Activated CD4-positive, alpha-beta T cell treated with anti-CD3 and anti-CD28 coated beads, Interleukin-2, amount 10 ng/mL, durations not matched to agents 7 days and 5 days (primary cell): ENCODE results near the gene TBL1X. TPM values are rescaled to one million over a fixed set of nuclear protein-coding genes. Genes with fewer than 3 reads are reported as not detected.
"Not testable (repeated sequence)": the region's sequence is repeated elsewhere in the genome, so short reads cannot be mapped to it uniquely, and the experiment has no call there.

ENCODE experiments used
- CTCF ChIA-PET: fragments of 350-600 bp; sonication (Branson Sonifier 250); formaldehyde crosslinking; loops from one replicate; lab custom pipeline; 2021; ENCODE audit warnings: antibody characterized with exemption; lab: Charles Lee
- POLR2A ChIA-PET: fragments of 350-600 bp; sonication (Branson Sonifier 250); formaldehyde crosslinking; loops from one replicate; lab custom pipeline; 2021; ENCODE audit warnings: antibody characterized with exemption; lab: Charles Lee
- DNase-seq: peaks from one replicate; pipeline ENCODE4 v3.0.0-alpha.2; 2020
- H3K27ac Mint-ChIP-seq: one replicate; pipeline ENCODE4 v1.8.0; 2021; ENCODE audit warnings: mild to moderate bottlenecking, moderate library complexity, mixed read lengths
- H3K27me3 Mint-ChIP-seq: one replicate; pipeline ENCODE4 v1.8.0; 2021; ENCODE audit warnings: mixed read lengths
- H3K36me3 Mint-ChIP-seq: one replicate; pipeline ENCODE4 v1.8.0; 2021; ENCODE audit warnings: low read depth, mixed read lengths
- H3K4me1 Mint-ChIP-seq: one replicate; pipeline ENCODE4 v1.8.0; 2021; ENCODE audit warnings: mixed read lengths
- H3K4me3 Mint-ChIP-seq: one replicate; pipeline ENCODE4 v1.8.0; 2021; ENCODE audit warnings: mild to moderate bottlenecking, moderate library complexity, mixed read lengths
- H3K9me3 Mint-ChIP-seq: one replicate; pipeline ENCODE4 v1.8.0; 2021; ENCODE audit warnings: mixed read lengths
- total RNA-seq, 2 experiments: library from RNA; stranded (reverse); gene quantifications; one replicate each; pipeline ENCODE4 v1.2.3, GENCODE V29; 2021

Gene TBL1X
- total RNA-seq, 2 experiments from 2014 or later = 21.2 to 23.6 TPM

- no peaks in the 10 kb centered on the region for H3K9me3 Mint-ChIP-seq
- POLR2A ChIA-PET = no interaction called here
- no peaks in the 10 kb centered on the region for H3K36me3 Mint-ChIP-seq
- peaks cover 15% of the 10 kb centered on the region for H3K27me3 Mint-ChIP-seq
- no peak overlapping the region for H3K27ac Mint-ChIP-seq
- CTCF ChIA-PET = no interaction called here
- DNase-seq = no peak
- peaks cover 3% of the 10 kb centered on the region for H3K4me1 Mint-ChIP-seq
- H3K4me3 Mint-ChIP-seq = no peak overlapping the region
Observed at GRCh38 chrX:9767375-9767774, 302.5 kb downstream of the TBL1X start.

DNA sequence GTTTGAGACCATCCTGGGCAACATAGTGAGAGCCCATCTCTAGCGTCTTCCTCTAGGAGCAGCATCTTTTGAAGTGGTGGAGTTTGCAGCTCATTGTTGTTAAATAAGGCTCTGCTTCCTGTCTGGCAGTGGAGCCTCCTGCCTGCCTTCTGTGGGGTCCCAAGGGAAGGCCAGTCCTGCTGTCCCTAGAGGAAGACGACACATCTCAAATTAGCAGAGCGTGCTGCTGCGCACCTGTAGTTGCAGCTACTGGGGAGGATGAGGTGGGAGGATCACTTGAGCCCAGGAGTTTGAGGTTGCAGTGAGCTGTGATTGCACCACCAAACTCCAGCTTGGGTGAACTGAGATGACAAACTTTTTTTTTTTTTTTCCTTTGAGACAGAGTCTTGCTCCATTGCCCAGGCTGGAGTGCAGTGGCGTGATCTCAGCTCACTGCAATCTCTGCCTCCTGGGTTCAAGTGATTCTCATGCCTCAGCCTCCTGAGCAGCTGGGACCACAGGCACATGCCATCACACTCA lies 303.5 kb downstream of the TBL1X start:
- ChIA-PET POLR2A (interaction anchor here (0.6 kb wide), 1 partner anchor 220 kb away, joined by 4 read pairs; no protein-coding TSS in a partner anchor), CTCF (interaction anchor here (0.6 kb wide), 2 partner anchors 97 to 286 kb away, joined by 3 read pairs; no protein-coding TSS in a partner anchor)
- not testable (repeated sequence) for H3K27ac Mint-ChIP-seq, H3K36me3 Mint-ChIP-seq, H3K9me3 Mint-ChIP-seq, DNase-seq, H3K4me3 Mint-ChIP-seq, H3K4me1 Mint-ChIP-seq
- H3K27me3 Mint-ChIP-seq = peaks cover 16% of the 10 kb centered on the region

DNA sequence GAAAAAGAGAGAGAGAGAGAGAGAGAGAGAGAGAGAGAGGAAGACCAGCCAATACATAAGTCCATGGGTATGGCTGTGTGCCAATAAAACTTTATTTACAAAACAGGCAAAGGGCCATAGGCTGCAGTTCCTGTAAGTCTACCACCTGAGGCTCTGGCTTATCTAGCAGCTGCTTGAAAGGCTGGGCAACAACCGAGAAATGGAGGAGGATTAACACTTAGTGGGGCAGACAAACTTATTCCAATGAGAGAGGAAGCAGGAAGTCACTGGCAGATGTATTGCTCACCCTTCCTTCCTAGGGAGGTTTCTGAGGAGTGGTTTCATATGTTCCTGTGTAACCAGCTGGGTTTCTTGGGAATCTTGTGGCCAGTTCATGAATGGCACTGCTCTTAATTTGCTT lies 305.5 kb downstream of the TBL1X start:
- Mint-ChIP-seq H3K27ac (no peak overlapping the region), H3K9me3 (no peaks in the 10 kb centered on the region), H3K27me3 (peaks cover 16% of the 10 kb centered on the region), H3K4me3 (no peak overlapping the region), H3K36me3 (no peaks in the 10 kb centered on the region), H3K4me1 (peaks cover 3% of the 10 kb centered on the region)
- no peak for DNase-seq
- ChIA-PET POLR2A (no interaction called here), CTCF (no interaction called here)

DNA sequence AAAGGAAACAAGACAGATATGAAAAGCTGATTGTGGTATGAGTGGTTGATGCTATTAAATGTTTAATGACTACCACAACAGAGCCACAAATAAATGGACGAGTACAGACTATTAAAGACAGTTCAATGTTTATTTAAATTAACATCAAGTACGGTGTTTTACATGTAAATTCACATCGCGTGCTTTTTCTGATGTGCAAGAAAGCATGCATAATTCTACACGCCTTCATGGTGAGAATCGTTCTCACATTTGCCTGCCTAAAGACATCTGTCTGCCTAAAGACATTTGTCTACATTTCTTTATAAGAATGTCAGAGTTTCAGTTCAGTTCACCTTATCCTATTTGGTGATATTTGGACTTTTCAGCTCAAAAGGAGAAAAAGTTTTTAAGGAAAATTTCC lies 308.1 kb downstream of the TBL1X start:
- no peaks in the 10 kb centered on the region for H3K9me3 Mint-ChIP-seq
- H3K27me3 Mint-ChIP-seq = peaks cover 20% of the 10 kb centered on the region
- no peak overlapping the region for H3K27ac Mint-ChIP-seq
- DNase-seq = no peak
- no peaks in the 10 kb centered on the region for H3K36me3 Mint-ChIP-seq
- CTCF ChIA-PET = interaction anchor here (0.6 to 0.8 kb wide), 2 partner anchors 32 to 804 kb away, joined by 3 read pairs; no protein-coding TSS in a partner anchor
- H3K4me3 Mint-ChIP-seq = no peak overlapping the region
- H3K4me1 Mint-ChIP-seq = peaks cover under 1% of the 10 kb centered on the region
- POLR2A ChIA-PET = no interaction called here

DNA sequence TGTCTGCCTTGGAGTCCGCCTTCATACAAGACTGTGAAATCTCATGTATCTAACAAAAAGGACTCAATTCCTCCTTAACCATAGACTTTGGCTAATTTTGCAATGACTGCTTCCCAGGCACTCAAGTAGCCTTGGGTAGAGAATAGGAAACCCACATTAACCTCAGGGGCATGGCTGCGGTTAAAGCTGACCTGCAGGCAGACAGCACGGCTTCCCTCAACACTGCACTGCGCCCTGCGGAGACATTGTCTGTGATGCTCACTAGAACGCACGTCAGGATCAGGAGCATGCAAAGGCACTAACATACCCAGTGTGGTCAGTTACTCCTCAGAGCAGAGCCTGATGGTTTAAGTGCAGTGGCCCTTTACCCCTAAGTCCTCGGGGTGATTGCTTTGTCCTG lies 311.1 kb downstream of the TBL1X start:
- Mint-ChIP-seq H3K27me3 (peaks cover 16% of the 10 kb centered on the region), H3K4me1 (no peaks in the 10 kb centered on the region), H3K4me3 (no peak overlapping the region), H3K9me3 (no peaks in the 10 kb centered on the region), H3K27ac (no peak overlapping the region), H3K36me3 (no peaks in the 10 kb centered on the region)
- DNase-seq = no peak
- ChIA-PET CTCF (no interaction called here), POLR2A (no interaction called here)

- peaks cover 19% of the 10 kb centered on the region for H3K27me3 Mint-ChIP-seq
Observed at GRCh38 chrX:9781941-9782340, 317.1 kb downstream of the TBL1X start.

DNA sequence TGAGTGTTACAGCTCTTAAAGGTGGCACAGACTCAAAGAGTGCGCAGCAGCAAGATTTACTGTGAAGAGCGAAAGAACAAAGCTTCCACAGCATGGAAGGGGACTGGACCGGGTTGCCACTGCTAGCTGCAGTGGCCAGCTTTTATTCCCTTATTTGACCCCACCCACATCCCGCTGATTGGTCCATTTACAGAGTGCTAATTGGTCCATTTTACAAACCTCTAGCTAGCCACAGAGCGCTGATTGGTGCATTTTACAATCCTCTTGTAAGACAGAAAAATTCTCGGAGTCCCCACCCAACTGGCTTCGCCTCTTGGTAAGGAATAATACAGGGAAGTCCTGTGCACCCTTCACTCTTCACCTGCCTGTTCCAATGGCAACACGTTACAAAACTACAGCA lies 319.5 kb downstream of the TBL1X start:
- POLR2A ChIA-PET = no interaction called here
- Mint-ChIP-seq H3K27me3 (peaks cover 38% of the 10 kb centered on the region), H3K36me3 (no peaks in the 10 kb centered on the region), H3K4me1 (no peaks in the 10 kb centered on the region), H3K27ac (no peak overlapping the region), H3K4me3 (no peak overlapping the region), H3K9me3 (no peaks in the 10 kb centered on the region)
- no peak for DNase-seq
- CTCF ChIA-PET = no interaction called here

More at GRCh38 chrX:9781941-9782340, 317.1 kb downstream of the TBL1X start:
- no peak for DNase-seq
- Mint-ChIP-seq H3K36me3 (no peaks in the 10 kb centered on the region), H3K27ac (no peak overlapping the region), H3K4me3 (no peak overlapping the region), H3K4me1 (no peaks in the 10 kb centered on the region), H3K9me3 (no peaks in the 10 kb centered on the region)
- ChIA-PET CTCF (interaction anchor here (0.6 kb wide), 1 partner anchor 18 kb away, joined by 3 read pairs; no protein-coding TSS in a partner anchor), POLR2A (no interaction called here)

DNA sequence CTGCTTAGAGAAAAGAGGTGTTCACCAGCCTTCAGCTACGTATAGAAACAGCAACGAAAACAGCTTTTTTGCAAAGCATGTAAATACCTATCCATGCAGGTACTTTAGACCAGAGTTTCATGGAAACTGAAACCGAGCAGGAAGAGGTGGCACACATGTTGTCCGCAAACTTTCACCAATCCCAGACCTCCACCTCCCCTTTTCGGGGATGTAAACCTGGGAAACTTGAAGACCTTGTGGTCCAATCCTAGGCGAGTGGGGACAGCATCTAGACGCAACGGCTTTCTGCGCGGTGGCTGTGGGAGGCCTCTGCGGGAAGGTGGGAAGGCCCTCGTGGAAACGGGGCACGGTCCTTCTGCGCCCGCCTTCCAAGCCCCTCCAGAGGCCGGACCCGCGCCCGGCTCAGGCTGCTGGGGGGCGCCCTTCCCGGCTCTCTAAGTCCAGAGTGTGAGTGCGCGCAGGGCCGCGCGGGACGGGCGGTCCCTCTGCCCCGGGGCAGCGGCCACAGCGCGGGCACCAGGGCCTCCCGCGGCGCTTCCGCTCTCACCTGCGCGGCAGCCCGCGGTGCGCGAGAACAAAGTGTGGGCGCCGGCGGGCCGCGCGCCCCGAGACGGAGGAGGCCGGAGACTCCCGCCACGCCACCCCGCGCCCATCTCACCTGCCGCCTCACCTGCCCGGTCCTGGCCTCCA lies 320.5 kb downstream of the TBL1X start:
- POLR2A ChIA-PET = no interaction called here
- Mint-ChIP-seq H3K4me3 (no peak overlapping the region), H3K27me3 (peaks cover 39% of the 10 kb centered on the region), H3K27ac (no peak overlapping the region), H3K36me3 (no peaks in the 10 kb centered on the region), H3K9me3 (no peaks in the 10 kb centered on the region), H3K4me1 (no peaks in the 10 kb centered on the region)
- no peak for DNase-seq
- CTCF ChIA-PET = no interaction called here

DNA sequence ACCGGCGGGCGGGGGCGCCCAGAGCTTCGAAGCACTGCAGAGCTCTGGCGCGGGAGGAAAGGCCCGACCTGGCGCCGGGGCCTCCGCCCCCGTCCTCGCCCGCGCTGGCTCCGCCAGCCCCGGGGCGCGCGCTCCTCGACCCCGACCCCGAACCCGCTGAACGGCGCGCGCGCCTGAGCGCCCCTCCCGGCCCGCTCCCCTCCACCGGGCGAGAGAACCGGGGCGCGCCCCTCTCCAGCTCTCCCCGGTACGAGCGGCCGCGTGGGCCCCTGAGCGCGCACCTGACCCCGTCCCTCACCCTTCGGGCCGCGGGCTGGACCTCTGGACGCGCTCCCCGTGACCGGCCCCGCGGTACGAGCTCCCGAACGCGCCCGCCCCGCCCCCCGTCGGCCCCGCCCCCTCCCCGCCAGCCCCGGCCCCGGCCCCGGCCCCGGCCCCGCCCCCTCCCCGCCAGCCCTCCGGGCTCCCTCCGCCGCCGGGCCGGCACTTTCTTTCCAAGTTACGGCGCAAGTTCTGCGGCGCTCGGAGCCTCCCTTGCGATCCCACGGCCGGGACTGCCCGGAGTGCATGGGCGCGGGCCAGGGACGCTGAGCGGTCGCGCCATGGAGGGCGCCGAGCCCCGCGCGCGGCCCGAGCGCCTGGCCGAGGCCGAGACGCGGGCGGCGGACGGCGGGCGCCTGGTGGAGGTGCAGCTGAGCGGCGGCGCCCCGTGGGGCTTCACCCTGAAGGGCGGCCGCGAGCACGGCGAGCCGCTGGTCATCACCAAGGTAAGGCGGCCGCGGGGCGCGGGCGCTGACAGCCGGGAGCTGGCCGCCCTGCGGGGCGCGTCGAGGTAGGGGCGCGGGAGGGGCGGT lies 321.3 kb downstream of the TBL1X start, which contains the start of gene SHROOM2:
SHROOM2 (plus strand) TSS at position 486 of the 854 bp plus-strand sequence; CDS start at position 603, 117 bp downstream.
- CTCF ChIA-PET = no interaction called here
- H3K27me3 Mint-ChIP-seq = peaks cover 42% of the 10 kb centered on the region
- H3K9me3 Mint-ChIP-seq = no peaks in the 10 kb centered on the region
- no peak within 1 kb of the TSS for H3K27ac Mint-ChIP-seq
- POLR2A ChIA-PET = no interaction called here
- no peaks in the 10 kb centered on the region for H3K4me1 Mint-ChIP-seq
- H3K36me3 Mint-ChIP-seq = no peaks in the 10 kb centered on the region
- peak within 1 kb of the TSS; percentile 54 for H3K4me3 Mint-ChIP-seq
- no peak for DNase-seq

DNA sequence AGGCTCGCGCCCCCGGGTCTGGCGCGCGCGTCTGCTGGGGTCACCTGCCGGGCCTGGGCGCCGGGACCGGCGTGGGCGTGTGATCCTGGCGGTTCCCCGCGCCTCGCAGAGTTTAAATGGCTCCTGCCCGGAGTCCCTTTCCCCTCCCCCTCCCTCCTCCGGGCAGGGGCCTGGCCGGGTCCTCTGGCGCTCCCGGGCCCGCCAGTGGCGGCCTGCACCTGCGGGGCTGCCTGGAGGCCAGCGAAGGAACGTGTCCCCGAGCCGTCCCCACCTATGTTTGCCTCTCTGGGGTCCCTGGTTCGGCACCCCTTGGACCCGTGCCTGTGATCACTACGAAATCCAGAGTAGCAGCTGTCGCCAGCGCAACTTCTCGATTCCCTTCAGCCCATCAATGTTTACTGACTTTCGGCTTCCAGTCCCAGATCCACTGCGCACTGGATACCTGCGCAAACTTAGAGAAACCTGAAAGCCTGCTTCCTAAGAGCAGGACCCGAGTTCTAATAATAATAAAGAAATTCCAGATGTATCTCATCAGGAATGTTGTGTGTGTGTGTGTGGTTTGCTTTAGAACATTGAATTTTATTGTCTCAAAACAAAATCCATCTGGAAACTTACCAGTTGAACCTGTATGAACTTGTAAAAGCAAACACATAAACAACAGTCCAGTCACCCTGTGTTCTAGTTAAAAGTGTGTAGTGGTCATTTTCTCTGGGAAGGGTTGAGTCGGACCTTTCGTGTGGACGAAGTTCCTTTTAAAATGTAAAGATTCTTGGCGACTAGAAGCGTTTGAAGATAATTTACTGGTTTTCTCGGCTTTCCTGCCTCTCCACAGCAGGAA lies 322.2 kb downstream of the TBL1X start:
- Mint-ChIP-seq H3K27ac (no peak overlapping the region), H3K4me3 (peak overlapping the region; percentile 54), H3K9me3 (no peaks in the 10 kb centered on the region), H3K36me3 (no peaks in the 10 kb centered on the region), H3K27me3 (peaks cover 42% of the 10 kb centered on the region), H3K4me1 (no peaks in the 10 kb centered on the region)
- DNase-seq = no peak
- CTCF ChIA-PET = no interaction called here
- POLR2A ChIA-PET = no interaction called here

DNA sequence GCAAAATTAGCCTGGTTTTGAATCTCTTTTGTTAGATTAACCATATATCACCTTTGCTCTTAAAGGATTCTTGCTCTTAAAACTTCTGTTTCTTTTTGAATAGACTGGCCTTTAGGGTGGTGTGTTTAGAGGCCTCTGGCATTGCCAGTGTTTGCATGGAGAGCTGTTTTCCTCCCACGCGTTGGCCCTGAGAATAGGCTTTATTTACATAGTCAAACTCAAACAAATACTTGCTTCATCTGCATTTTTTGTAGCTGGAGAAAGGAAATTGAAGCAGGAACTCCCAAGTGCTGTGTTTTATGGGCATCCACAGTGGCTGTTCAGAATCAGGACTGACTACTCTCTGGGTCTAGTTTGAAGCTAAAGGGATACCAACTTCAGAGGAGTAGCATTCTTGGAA lies 324.1 kb downstream of the TBL1X start:
- Mint-ChIP-seq H3K4me1 (no peaks in the 10 kb centered on the region), H3K27ac (no peak overlapping the region), H3K9me3 (no peaks in the 10 kb centered on the region), H3K36me3 (no peaks in the 10 kb centered on the region), H3K4me3 (no peak overlapping the region), H3K27me3 (peaks cover 39% of the 10 kb centered on the region)
- ChIA-PET POLR2A (no interaction called here), CTCF (no interaction called here)
- DNase-seq = no peak

- H3K4me1 Mint-ChIP-seq = no peaks in the 10 kb centered on the region
- H3K27me3 Mint-ChIP-seq = peaks cover 32% of the 10 kb centered on the region
- no peak overlapping the region for H3K27ac Mint-ChIP-seq
- H3K4me3 Mint-ChIP-seq = no peak overlapping the region
- H3K9me3 Mint-ChIP-seq = no peaks in the 10 kb centered on the region
- no peak for DNase-seq
- POLR2A ChIA-PET = no interaction called here
- H3K36me3 Mint-ChIP-seq = no peaks in the 10 kb centered on the region
- CTCF ChIA-PET = no interaction called here
Observed at GRCh38 chrX:9789555-9789954, 324.7 kb downstream of the TBL1X start.
